Activated CD4-positive, CD25-positive, alpha-beta regulatory T cell treated with anti-CD3 and anti-CD28 coated beads, Interleukin-2, amount 50 U/mL, for 16 hours (primary cell): ENCODE measurements around the gene NSL1.
"Not testable (repeated sequence)": the region's sequence is repeated elsewhere in the genome, so short reads cannot be mapped to it uniquely, and the experiment has no call there.

ENCODE experiments used
- DNase-seq: peaks from one replicate; pipeline ENCODE4 v3.0.0-alpha.2; 2020; ENCODE audit warnings: low read depth, low spot score

Gene NSL1

DNA sequence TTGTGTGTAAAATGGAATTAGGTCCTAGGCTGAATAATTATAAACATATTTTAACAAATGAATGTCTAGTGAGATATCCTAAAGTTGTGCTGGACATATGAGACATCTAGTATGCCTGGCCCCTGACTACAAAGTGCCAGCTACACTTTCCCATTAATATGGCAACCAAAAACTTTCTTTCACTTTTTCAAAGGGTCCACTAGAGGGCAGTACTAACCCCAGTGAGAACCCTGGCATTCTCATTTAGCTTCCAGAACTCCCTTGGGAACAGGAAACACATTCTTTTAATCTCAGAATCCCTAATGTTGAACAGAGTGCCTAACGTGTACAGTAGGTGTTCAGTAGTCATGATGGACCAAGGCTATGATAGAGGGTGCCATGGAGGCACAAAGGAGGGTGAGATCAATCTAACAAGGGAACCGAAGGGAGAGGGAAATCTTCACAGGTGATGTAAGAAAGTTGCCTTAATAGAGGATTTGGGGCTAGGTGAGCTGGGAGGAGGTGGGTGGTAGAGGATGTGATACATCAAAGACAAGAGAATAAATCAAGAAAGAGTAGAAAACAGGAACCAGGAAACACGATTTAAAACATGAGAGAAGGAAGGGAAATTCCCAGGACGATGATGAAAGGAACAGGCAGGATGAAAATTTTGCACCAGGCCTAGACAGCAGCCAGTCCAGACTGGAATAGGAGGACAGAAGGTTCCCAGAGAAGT lies 41.6 kb downstream of the NSL1 start:
- no peak for DNase-seq

DNA sequence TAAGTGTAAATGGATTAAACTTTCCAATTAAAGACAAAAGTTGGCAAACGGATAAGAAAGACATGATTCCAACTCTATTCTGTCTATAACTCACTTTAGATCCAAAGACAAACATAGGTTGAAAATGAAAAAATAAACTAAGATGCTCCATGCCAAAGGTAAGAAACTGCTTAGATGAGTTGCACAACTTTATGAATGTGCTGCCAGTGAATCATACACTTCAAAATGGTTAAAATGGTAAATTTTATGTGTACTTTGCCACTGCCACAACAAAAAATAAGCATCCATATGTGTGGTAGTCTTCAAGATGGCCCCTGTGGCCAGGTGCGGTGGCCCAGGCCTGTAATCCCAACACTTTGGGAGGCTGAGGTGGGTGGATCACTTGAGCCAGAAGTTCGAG lies 45.0 kb downstream of the NSL1 start:
- DNase-seq = no peak

DNA sequence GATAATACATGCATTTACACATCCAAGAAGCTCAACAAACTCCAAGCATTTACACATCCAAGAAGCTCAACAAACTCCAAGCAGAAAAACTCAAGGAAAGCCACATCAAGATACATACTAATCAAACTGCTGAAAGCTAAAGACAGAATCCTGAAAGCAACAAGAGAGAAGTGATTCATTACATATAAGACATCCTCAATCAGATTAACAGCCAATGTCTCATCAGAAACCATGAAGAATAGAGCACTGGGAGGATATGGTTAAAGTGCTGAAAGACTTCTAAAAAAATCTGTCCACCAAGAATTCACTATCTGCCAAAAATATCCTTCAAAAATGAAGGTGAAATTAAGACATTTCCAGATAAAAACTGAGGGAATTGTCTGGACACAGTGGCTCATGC lies 46.3 kb downstream of the NSL1 start:
- no peak for DNase-seq

DNA sequence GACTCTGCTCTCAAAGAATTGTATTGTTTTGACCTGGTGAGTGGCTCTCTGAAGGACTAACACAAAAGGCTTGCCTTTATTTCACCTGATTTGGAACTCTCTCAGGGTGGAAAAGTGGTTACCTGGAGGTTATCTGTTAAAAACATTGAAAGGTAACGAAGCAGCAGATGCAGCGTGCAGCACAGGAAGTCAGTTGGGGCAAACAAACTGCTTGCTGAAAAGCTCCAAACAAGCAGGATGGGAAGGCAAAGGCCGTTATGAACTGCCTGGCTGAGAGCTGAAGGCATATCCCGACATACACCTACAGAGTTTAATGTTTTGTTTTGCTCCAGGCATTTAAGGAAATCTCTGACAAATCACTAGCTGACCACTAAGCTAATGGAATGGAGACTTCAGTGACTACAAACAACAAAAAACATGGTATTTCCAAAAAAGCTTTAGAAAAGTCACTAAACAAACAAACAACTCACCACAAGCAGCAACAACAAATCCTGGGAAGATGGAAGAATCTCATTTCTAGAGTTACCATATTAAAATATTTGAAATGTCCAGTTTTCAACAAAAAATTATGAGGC lies 47.6 kb downstream of the NSL1 start:
- no peak for DNase-seq

DNA sequence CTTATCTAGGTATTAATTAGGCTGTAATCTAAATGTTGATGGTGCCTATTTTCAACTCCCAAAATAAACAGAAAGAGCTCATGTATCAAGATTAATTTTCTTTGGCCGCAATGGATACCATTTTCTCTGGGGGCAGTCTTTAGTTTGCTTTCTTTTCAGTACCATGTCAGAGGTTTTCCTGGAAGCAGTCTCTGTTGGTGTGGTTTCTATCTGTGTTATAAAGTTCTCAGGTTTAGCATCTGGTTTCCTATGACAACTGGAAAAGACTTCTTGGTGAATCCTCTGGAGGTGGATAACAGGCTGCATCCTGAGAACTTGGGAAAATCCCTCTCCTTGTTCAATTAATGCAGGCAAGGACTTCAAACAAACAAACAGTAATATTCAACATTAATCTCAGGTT lies 53.2 kb downstream of the NSL1 start:
- DNase-seq = no peak

DNA sequence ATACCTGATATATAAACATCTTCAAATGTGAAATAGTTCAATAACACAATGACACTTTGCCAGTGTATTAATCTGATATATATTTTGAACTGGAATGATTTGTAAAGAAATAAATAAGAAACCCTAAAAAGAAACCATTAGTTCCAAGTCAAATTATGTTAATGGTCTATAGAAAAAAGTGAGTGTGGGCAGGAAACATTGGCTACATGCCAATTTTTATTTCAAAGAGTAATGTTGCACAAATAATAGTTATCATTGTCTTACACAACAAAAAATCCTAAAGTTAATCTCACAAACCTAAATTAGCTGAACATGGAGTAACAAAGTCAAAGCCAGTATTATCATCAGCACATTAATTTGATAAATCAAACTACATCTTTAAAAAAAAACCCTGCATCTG lies 54.0 kb downstream of the NSL1 start:
- no peak for DNase-seq

DNA sequence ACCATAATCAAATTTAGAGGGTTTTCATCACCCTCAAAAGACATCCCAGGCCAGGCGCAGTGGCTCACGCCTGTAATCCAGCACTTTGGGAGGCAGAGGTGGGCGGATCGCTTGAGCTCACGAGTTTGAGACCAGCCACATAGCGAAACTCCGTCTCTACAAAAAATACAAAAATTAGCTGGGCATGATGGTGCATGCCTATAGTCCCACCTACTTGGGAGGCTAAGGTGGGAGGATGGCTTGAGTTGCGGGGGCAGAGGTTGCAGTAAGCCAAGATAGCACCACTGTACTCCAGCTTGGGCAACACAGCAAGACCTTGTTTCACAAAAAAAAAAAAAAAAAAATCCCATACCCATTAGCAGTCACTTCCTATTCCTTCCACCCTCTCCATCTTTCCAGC lies 58.5 kb downstream of the NSL1 start:
- no peak for DNase-seq

DNA sequence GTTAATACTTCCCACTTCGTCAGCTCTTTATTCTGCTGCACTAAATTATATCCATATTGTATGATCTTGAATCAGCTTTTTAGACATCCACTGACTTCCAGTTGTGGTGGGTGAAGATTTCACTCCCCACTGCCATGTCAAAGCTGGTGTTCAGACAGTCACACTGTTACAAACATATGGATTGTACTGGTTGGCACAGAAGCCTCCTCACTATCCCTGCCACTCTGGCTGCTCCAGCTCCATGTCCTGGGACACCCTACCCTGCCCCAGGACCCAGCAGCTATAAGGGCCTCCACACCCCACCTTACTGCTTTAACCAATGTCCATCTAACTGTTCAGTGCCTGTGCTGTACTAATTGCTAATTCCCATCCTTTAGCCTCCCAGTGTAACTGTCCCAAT lies 59.9 kb downstream of the NSL1 start:
- no peak for DNase-seq

DNA sequence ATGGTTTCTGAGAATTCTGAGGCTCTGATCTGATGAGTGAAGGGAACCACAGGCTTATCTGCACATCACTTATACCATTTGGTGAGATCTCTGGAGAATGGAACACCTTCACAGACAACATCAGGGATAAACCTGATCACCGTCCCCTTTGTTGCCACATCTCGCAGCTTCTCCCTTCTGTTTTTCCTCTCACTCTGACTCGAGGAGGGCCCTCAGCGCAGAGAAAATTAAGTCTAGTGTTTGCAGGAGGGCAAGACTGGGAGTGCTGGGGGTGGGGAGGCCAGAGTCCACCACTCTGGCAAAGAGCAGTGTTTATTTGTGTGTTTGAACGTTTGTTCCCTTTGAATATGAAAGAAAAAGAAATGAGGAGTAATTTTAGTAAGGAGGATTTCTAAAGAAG lies 63.0 kb downstream of the NSL1 start:
- DNase-seq = no peak

DNA sequence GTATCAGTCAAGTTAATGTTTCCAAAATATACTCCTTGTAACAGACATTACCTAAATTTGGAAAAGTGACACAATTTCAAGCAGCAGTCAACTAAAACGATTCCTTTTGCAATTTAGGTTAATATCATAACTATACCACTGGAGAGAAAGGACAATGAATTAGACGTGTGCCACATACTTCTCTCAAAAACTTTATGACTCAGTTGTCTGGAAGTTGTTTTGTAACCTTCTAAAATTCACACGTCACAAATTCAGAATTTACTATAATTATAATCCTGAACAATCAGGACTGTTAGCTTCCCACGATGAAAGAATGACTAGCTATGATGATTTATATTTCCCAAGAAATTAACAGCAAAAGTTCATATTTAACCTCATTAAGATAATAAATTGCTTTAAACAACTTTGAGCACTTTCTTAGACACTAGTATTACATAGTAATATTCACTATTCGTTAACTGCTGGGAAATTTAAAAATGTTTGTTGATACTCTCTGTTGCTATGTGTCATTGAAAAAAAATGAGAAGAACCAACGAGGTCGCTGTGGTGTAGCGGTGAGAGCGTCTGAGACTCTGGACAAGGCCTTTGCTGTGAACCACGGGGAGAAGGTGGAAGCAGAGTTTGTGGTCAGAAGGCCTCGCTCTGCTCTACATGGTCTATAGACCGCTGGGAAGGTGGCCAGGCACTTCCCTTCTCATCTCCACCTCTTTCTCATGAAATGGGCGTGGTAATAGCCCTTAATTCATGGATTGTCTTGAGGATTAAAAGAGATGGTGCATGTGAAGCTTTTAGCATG lies 64.0 kb downstream of the NSL1 start:
- no peak for DNase-seq

DNA sequence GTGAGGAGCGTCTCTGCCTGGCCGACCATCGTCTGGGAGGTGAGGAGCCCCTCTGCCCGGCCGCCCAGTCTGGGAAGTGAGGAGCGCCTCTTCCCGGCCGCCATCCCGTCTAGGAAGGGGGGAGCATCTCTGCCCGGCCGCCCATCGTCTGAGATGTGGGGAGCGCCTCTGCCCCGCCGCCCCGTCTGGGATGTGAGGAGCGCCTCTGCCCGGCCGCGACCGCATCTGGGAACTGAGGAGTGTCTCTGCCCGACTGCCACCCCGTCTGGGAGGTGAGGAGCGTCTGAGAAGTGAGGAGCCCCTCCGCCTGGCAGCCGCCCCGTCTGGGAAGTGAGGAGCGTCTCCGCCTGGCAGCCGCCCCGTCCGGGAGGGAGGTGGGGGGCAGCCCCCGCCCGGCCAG lies 66.9 kb downstream of the NSL1 start:
- DNase-seq = not testable (repeated sequence)

DNA sequence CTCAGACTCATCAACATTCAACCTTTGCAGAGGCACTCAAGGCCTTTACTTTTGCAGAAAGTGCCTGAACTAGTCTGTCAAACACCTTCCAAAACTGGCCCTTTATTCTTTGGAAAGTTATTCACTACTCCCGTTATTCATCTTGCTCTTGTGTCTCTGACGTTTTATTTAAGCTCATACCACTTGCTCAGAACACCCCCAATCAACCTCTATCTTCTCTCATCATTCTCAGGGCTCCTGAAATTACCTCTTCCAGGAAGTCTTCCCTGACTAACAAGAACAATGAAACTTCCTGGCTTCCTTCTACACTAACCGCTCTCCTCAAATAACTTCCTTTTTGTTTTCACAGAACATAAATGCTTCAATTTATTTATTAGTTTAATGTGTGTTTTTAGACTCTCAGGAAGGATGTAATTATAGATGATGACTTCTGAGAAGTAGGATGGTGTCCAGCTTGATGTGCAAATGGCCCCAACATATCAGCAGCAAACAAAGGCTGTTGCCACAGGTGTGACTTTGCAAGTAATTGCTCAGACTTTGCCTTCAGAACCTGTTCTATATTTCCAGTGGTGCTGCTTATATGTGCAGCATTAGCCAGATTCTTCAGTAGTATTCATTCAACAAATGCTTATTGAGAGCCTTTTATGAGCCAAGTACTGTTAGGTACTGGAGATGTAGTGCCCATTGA lies 69.2 kb downstream of the NSL1 start:
- no peak for DNase-seq

DNA sequence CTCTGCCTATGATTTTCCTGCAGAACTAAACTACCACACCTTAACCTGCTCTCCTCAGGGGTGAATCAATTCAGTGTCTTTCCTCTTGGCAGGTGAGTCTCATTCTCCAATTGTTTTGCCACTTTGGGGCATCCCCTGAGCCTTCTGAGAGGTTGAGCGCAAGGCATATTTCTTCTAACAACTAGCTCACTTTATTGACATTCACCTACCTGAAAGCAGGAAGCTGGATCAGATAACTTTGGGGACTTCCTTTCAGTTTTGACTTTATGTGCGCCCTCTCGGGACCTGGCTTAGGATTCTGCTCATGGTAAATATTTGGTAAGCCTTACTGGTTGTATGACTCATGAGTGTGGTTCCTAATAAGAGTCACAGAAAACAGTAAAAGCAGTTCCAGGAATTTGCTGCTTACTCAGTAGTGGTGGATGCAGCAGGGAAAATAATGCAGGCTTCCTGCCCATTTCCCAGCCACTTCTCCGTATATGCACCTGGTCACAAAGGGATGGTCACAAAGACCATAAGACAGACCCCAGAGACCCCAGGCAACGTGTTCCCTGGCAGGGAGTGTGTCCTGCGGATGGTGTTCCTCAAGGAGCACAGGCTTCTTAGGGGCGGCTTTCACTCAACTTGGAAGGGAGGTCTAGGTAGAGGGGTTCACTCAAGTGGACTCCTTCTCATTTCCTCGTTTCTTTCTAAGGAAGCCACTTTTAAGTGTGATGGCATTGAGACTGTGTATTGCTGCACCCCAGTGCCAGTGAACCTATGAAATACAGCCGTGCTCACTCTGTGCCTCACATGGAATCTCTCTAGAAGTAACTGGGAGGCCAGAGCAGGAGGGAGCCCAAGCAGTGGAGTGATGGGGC lies 70.0 kb downstream of the NSL1 start:
- DNase-seq = no peak

DNA sequence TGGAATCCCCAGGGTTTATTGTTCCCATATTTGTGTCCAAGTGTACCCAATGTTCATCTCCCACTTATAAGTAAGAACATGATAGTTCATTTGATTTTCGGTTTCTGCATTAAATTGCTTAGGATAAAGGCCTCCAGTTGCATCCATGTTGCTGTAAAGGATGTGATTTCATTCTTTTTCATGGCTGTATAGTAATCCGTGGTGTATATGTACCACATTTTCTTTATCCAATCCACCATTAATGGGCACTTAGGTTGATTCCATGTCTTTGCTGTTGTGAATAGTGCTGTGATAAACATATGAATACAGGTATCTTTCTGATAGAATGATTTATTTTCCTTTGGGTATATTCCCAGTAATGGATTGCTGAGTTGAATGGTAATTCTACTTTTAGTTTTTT lies 71.9 kb downstream of the NSL1 start:
- no peak for DNase-seq

DNA sequence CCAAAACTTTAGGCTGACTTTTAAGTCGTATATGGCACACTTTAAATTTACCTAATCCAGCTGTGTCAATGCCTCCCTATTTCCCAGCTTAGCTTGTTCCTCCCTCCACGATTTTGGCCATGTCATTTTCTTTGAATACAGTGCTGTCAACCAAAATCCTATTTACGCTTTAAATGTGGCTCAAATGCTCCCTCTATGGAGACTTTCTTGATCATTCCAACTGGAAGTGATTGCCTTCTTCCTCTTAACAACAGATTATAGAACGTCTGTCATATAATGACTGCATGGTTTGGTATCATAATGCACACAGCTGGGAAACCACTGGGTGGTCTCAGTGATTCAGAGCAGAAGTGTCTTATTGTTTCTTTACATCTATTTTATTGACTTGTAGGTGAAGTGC lies 73.1 kb downstream of the NSL1 start:
- no peak for DNase-seq

DNA sequence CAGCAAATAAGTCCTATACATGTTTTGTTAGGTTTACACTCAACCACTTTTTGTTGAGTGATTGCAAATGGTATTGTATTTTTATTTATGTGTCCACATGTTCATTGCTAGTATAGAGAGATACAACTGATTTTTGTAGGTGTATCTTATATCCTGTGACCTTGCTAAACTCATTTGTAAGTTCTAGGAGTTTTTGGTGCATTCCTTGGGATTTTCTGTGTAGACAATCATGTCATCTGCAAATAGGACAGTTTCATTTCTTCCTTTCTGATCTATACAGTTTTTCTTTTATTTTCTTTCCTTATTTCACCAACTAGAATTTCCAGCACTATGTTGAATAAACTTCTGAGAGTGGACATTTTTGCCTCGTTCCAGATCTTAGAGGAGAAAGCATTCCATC lies 75.4 kb downstream of the NSL1 start:
- DNase-seq = no peak

DNA sequence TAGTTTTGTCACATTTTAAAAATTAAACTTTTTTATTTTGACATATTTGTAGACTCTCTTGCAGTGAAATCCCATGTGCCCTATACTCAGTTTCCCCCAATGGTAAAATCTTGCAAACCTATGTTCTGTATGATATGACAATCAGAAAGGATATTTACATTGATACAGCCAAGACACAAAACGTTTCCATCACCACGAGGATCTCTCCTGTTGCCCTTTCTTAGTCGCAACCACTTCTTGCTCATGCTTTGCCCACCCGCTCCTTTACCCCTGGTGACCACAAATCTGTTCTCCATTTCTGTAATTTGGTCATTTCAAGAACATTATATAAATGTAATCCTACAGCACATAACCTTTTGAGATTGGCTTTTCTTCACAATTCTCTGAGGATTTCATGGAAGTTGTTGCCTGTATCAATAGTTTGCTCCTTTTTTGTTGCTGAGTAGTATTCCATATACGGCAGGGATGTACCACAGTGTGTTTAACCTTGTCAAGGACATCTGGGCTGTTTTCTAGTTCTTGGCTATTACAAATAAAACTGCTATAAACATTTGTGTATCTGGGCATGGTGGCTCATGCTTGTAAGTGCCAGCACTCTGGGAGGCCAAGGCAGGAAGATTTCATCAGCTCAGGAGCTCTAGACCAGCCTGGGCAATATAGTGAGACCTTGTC lies 78.0 kb downstream of the NSL1 start:
- DNase-seq = no peak

DNA sequence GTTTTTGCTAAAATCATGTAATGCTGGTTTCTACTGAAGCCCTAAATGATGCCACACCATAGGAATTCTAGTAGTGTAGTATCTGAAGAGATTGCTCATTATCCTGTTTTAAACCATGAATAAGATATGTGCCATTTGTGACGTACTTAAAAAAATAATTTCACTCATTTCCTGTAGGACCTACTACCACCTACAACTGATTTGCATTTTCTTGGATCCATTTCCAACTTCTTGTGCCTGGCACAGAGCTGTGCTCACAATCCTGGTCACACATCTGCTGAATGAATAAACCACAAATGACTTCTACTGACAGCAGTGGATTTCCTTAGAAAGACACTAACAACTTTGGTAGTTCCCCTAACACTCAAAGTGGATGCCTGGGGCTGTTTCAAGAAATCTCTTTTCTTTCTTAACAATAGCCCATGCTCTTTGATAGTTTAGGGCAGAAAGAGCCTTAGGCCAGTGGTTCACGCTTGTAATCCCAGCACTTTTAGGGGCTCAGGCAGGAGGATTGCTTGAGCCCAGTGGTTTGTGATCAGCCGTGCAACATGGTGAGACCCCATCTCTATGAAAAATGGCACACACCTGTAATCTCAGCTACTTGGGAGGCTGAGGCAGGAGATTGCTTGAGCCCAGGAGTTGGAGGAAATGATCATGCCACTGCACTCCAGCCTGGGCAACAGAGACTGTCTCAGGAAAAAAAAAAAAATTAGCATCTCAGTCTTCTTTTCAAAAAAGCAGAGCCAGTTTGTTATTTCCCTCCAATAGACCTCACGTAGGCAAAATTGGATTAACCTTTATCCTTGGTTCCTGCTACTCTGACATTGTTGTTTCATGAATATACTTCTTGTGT lies 78.9 kb downstream of the NSL1 start:
- DNase-seq = no peak

DNA sequence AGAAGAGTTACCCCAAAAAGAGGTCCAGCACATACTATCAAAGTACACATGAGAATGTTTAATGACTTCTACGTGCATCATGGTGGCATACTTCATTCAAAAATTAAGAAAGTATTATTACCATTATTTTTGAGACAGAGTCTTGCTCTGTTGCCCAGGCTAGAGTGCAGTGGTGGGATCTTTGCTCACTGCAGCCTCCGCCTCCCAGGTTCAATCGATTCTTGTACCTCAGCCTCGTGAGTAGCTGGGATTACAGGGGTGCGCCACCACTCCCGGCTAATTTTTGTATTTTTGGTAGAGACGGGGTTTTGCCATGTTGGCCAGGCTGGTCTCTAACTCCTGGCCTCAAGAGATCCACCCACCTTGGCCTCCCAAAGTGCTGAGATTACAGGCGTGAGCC lies 79.6 kb downstream of the NSL1 start:
- not testable (repeated sequence) for DNase-seq

DNA sequence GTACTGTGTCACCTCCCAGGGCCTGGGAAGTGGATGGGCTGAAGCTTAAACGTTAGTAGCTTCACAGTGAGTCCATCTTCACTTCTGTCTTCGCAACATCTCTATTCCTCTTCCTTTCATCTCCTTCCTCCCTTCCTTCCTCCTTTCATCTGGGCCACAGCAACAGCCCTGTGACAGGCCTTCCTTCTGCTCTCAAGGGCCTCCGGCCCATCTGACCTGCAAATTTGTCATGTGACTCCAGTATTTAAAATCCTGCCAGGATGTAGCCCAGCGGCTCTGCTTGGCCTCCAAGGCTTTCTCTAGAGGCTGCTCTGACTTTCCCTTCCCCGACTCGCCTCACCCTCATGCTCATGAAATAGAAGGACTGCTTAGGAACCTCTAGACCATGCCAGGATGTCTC lies 81.0 kb downstream of the NSL1 start:
- no peak for DNase-seq
